Endothelial cell of umbilical vein (primary cell): ENCODE results near the gene TPP2. TPM values are rescaled to one million over a fixed set of nuclear protein-coding genes. Genes with fewer than 3 reads are reported as not detected.

Experiments used
- BruUV-seq: library from RNA; stranded (reverse); fragments of 400-500 nt; replicated peaks from 2 replicates; lab custom pipeline; 2021; lab: Mats Ljungman, UMichigan
- CTCF ChIA-PET: fragments of 300-600, 350-600 bp; sonication (Branson Sonifier 250); formaldehyde crosslinking; loops from one replicate; lab custom pipeline; 2021; ENCODE audit warnings: antibody characterized with exemption, inconsistent platforms; lab: Charles Lee
- POLR2A ChIA-PET: fragments of 300-600, 350-600 bp; sonication (Branson Sonifier 250); formaldehyde crosslinking; loops from one replicate; lab custom pipeline; 2021; ENCODE audit warnings: antibody characterized with exemption, inconsistent platforms; lab: Charles Lee
- DNase-seq: peaks from one replicate; pipeline ENCODE4 v3.0.0-alpha.2; 2011; ENCODE audit warnings: low read depth, low spot score
- FAIRE-seq: peaks from 2 replicates; lab custom pipeline; 2011; peaks lifted over from hg19 to GRCh38; lab: Jason Lieb, UNC
- H2AFZ ChIP-seq: 2 replicates; pipeline ENCODE4 v1.6.0; 2012; ENCODE audit warnings: low read depth, low read length, control low read depth, inconsistent platforms
- H3K27ac ChIP-seq: 2 replicates; pipeline ENCODE4 v1.5.1; 2011; ENCODE audit warnings: low read depth, mild to moderate bottlenecking, control low read depth, low read length, moderate library complexity; ENCODE audit not compliant: insufficient read depth
- H3K27me3 ChIP-seq, 2 experiments: 2 replicates each; pipeline versions ENCODE4 v1.6.0 to v1.6.1; 2011; ENCODE audit warnings: low read length in 2 of 2, mixed read lengths in 1 of 2; ENCODE audit not compliant: control insufficient read depth in 2 of 2, insufficient read depth in 2 of 2
- H3K36me3 ChIP-seq, 2 experiments: 2 replicates in 1 of 2; 3 replicates in 1 of 2; pipeline ENCODE4 v1.5.1; 2011; ENCODE audit warnings: low read length in 2 of 2, mild to moderate bottlenecking in 1 of 2, moderate library complexity in 1 of 2; ENCODE audit not compliant: control insufficient read depth in 2 of 2, insufficient read depth in 2 of 2; ENCODE audit errors: extremely low read depth in 1 of 2
- H3K4me1 ChIP-seq: 3 replicates; pipeline ENCODE4 v1.5.1; 2011; ENCODE audit warnings: mild to moderate bottlenecking, low read length; ENCODE audit not compliant: control insufficient read depth, insufficient read depth; ENCODE audit errors: extremely low read depth
- H3K4me2 ChIP-seq: 2 replicates; pipeline ENCODE4 v1.6.1; 2011; ENCODE audit warnings: low read length, control low read depth, mixed read lengths; ENCODE audit not compliant: insufficient read depth
- H3K4me3 ChIP-seq, 3 experiments: fragments of 200-600 bp in 1 of 3; sonication (generic), shearing (Covaris generic) in 1 of 3; replicated peaks in 1 of 3; 2 replicates each; pipeline ENCODE4 v1.5.1; 2011 to 2016; ENCODE audit warnings: control low read depth in 3 of 3, low read length in 3 of 3, mild to moderate bottlenecking in 2 of 3, inconsistent platforms in 1 of 3, low read depth in 1 of 3, moderate library complexity in 1 of 3; ENCODE audit not compliant: insufficient read depth in 1 of 3
- H3K79me2 ChIP-seq: 2 replicates; pipeline ENCODE4 v1.6.0; 2012; ENCODE audit warnings: low read length, inconsistent platforms; ENCODE audit not compliant: control insufficient read depth, insufficient read depth
- H3K9ac ChIP-seq: replicated peaks from 2 replicates; pipeline ENCODE3; 2011; ENCODE audit warnings: low read length, control low read depth; ENCODE audit not compliant: insufficient read depth; ENCODE audit errors: extremely low read depth
- H3K9me1 ChIP-seq: replicated peaks from 3 replicates; pipeline ENCODE4 v1.6.0; 2011; ENCODE audit warnings: mild to moderate bottlenecking, low read length; ENCODE audit not compliant: control insufficient read depth, insufficient read depth; ENCODE audit errors: extremely low read depth
- H3K9me3 ChIP-seq: replicated peaks from 2 replicates; pipeline ENCODE4 v1.5.1; 2012; ENCODE audit warnings: low read length, inconsistent platforms; ENCODE audit not compliant: control insufficient read depth, insufficient read depth
- H4K20me1 ChIP-seq: replicated peaks from 2 replicates; pipeline ENCODE3; 2011; ENCODE audit warnings: mild to moderate bottlenecking, low read length; ENCODE audit not compliant: control insufficient read depth, insufficient read depth; ENCODE audit errors: extremely low read depth
- CTCF ChIP-seq, 2 donors: IDR thresholded peaks; 1 replicate in 1 of 2; 2 replicates in 1 of 2; pipeline ENCODE4 v1.5.1; 2011; ENCODE audit warnings: low read length in 2 of 2, mild to moderate bottlenecking in 2 of 2, moderate library complexity in 2 of 2, control low read depth in 1 of 2, inconsistent platforms in 1 of 2, low read depth in 1 of 2; ENCODE audit not compliant: insufficient read depth in 1 of 2; ENCODE audit errors: extremely low read depth in 1 of 2
- EZH2 ChIP-seq: IDR thresholded peaks from 2 replicates; pipeline ENCODE4 v1.6.1; 2012; ENCODE audit warnings: borderline replicate concordance, low read depth, mild to moderate bottlenecking, moderate library complexity, low read length, inconsistent platforms; ENCODE audit not compliant: severe bottlenecking
- FOS ChIP-seq: IDR thresholded peaks from 2 replicates; pipeline ENCODE4 v1.6.1; 2011; ENCODE audit warnings: mild to moderate bottlenecking, low read length, moderate library complexity, borderline replicate concordance; ENCODE audit not compliant: insufficient read depth
- GATA2 ChIP-seq: IDR thresholded peaks from 2 replicates; pipeline ENCODE4 v1.7.0; 2011; ENCODE audit warnings: low read depth, mild to moderate bottlenecking, moderate library complexity, mixed read lengths, low read length; ENCODE audit not compliant: insufficient read length, insufficient read depth
- JUN ChIP-seq: IDR thresholded peaks from 2 replicates; pipeline ENCODE4 v1.6.1; 2011; ENCODE audit warnings: borderline replicate concordance, low read depth; ENCODE audit not compliant: insufficient read length, insufficient read depth
- MAX ChIP-seq: IDR thresholded peaks from 2 replicates; pipeline ENCODE4 v1.6.1; 2011; ENCODE audit not compliant: insufficient read depth, insufficient read length
- MYC ChIP-seq: IDR thresholded peaks from one replicate; pipeline ENCODE4 v1.6.1; 2011; ENCODE audit warnings: mild to moderate bottlenecking, low read depth, low read length
- POLR2A ChIP-seq: IDR thresholded peaks from 2 replicates; pipeline ENCODE4 v1.6.1; 2012; ENCODE audit warnings: low read depth, mild to moderate bottlenecking, control low read depth, low read length
- POLR2AphosphoS5 ChIP-seq: IDR thresholded peaks from 2 replicates; pipeline ENCODE4 v1.6.1; 2012; ENCODE audit warnings: low read depth, mild to moderate bottlenecking, control low read depth, low read length, moderate library complexity; ENCODE audit not compliant: insufficient read depth
- dilution Hi-C: fragments of 300-500 bp; cut with MboI; formaldehyde crosslinking; loops from one replicate; pipeline ENCODE4 v1.15.0; 2019; ENCODE audit warnings: low sequenced_read_pairs; ENCODE audit not compliant: extremely low pct_ligation_motif_present
- intact Hi-C: fragments of 100-400 bp; cut with micrococcal nuclease; formaldehyde crosslinking; loops from one replicate; pipeline ENCODE4 v1.10.0; 2022
- polyA plus RNA-seq, 4 experiments: library from polyadenylated mRNA; depleted of rRNA in 3 of 4; stranded (reverse) in 3 of 4; unstranded in 1 of 4; fragments of >200 nt; gene quantifications; 2 replicates each; pipeline versions ENCODE4 v1.2.1 to v1.2.3, GENCODE V29; 2011 to 2012; ENCODE audit warnings: missing spikeins in 1 of 4
- total RNA-seq: library from RNA; stranded (reverse); gene quantifications from 2 replicates; pipeline ENCODE4 v1.2.3, GENCODE V29; 2021

Gene TPP2
- total and polyA plus RNA-seq, 2 donors (not counting 3 experiments of a cell fraction or from before 2014, with no cell fraction given), result 11.5 to 46.7 TPM

- dilution Hi-C loops, result no loop called here
- CTCF ChIA-PET, result interaction anchor here (0.8 kb wide), 1 partner anchor 10 kb away, joined by 3 read pairs; no protein-coding TSS in a partner anchor
These were observed 34.4 kb downstream of the TPP2 start for GRCh38 chr13:102631198-102631597.

GRCh38 chr13:102638741-102639140 lies 42.0 kb downstream of the TPP2 start:
- H2AFZ ChIP-seq, result no peak overlapping the region
- no peak overlapping the region for H3K27ac ChIP-seq
- no peaks in the 10 kb centered on the region for H3K27me3 ChIP-seq
- no peak overlapping the region for H3K9ac ChIP-seq
- H3K79me2 ChIP-seq, result no peaks in the 10 kb centered on the region
- peak; percentile 42 for FAIRE-seq
- intact Hi-C loops, result loop anchor here (2.0 kb wide), 1 partner anchor 66 kb away; no protein-coding TSS in a partner anchor
- no peaks in the 10 kb centered on the region for H3K9me1 ChIP-seq
- peak overlapping the region; percentile 27 for H3K4me2 ChIP-seq
- BruUV-seq, result no TSS peak
- dilution Hi-C loops, result no loop called here
- no peaks in the 10 kb centered on the region for H4K20me1 ChIP-seq
- ChIA-PET POLR2A (no interaction called here), CTCF (interaction anchor here (1.0 to 5.9 kb wide), 3 partner anchors 16 to 86 kb away, joined by 3 to 36 read pairs (median 4); no protein-coding TSS in a partner anchor)
- TF ChIP-seq POLR2AphosphoS5 (peak; percentile 27), EZH2 (no peak), JUN (no peak), FOS (no peak), POLR2A (no peak), GATA2 (peak; percentile 64), MAX (no peak), CTCF (IDR thresholded peaks at IDR 0.05; ENCODE audit: extremely low read depth in 1 of 2, insufficient read depth in 1 of 2, low read depth in 1 of 2, low read length in 2 of 2) (no peak), MYC (no peak)
- peaks cover 15 to 39% of the 10 kb centered on the region in 2 experiments for H3K36me3 ChIP-seq
- H3K4me3 ChIP-seq, result no peak overlapping the region
- peaks cover 13% of the 10 kb centered on the region for H3K4me1 ChIP-seq
- peak; percentile 26 for DNase-seq
- no peaks in the 10 kb centered on the region for H3K9me3 ChIP-seq

More at GRCh38 chr13:102631198-102631597, 34.4 kb downstream of the TPP2 start:
- FAIRE-seq (no peak), DNase-seq (no peak)
- no peak overlapping the region for H3K4me3 ChIP-seq
- H3K4me1 ChIP-seq, result no peaks in the 10 kb centered on the region
- H3K36me3 ChIP-seq, result peaks cover 12 to 25% of the 10 kb centered on the region in 2 experiments
- TF ChIP-seq MYC (no peak), POLR2AphosphoS5 (no peak), FOS (no peak)
- no peak overlapping the region for H3K9ac ChIP-seq
- no peak overlapping the region for H3K4me2 ChIP-seq
- H3K79me2 ChIP-seq, result no peaks in the 10 kb centered on the region
- H3K27ac ChIP-seq, result no peak overlapping the region
- BruUV-seq, result no TSS peak
- H3K9me1 ChIP-seq, result no peaks in the 10 kb centered on the region
- no peak overlapping the region for H2AFZ ChIP-seq
- no peaks in the 10 kb centered on the region for H3K27me3 ChIP-seq
- H3K9me3 ChIP-seq, result no peaks in the 10 kb centered on the region
- H4K20me1 ChIP-seq, result no peaks in the 10 kb centered on the region
- intact Hi-C loops, result no loop called here
- POLR2A ChIA-PET, result no interaction called here
